ENCODE data around the gene ATF1.

GRCh38 chr12:50840809-50841487 lies 77.0 kb downstream of the ATF1 start:
- TF ChIP-seq CTCF (IDR thresholded peaks at IDR 0.05) (no peak), POLR2A (IDR thresholded peaks at IDR 0.05) (no peak)
